Stimulated activated CD4-positive, alpha-beta T cell treated with anti-CD3 and anti-CD28 coated beads, TNF-alpha, amount 100 ng/mL, for 1 hour (primary cell): Measurements from ENCODE around the gene CTSE.

ENCODE experiments used
- DNase-seq, 3 donors: peaks; one replicate each; pipeline ENCODE4 v3.0.0-alpha.2; 2020; ENCODE audit warnings: low read depth in 3 of 3, low spot score in 1 of 3

The CTSE gene

GRCh38 chr1:205994346-205994745, 29.3 kb downstream of the CTSE start:
- no peak for DNase-seq

- no peak for DNase-seq
Measured at GRCh38 chr1:205993068-205993467, 30.6 kb downstream of the CTSE start.

GRCh38 chr1:205992218-205992882, 31.3 kb downstream of the CTSE start:
- no peak for DNase-seq

GRCh38 chr1:205991237-205991636, 32.5 kb downstream of the CTSE start:
- no peak for DNase-seq

GRCh38 chr1:205990226-205990625, 33.5 kb downstream of the CTSE start:
- DNase-seq, result no peak

GRCh38 chr1:205989786-205990185, 33.9 kb downstream of the CTSE start:
- DNase-seq, result no peak

GRCh38 chr1:205988585-205988995, 35.1 kb downstream of the CTSE start:
- DNase-seq, result no peak

- no peak for DNase-seq
Measured at GRCh38 chr1:205986861-205987260, 36.8 kb downstream of the CTSE start.

- DNase-seq, result no peak
Measured at GRCh38 chr1:205986292-205986691, 37.4 kb downstream of the CTSE start.

- DNase-seq, result no peak
Measured at GRCh38 chr1:205985330-205986005, 38.2 kb downstream of the CTSE start.

GRCh38 chr1:205983925-205984725, 39.6 kb downstream of the CTSE start:
- DNase-seq, result no peak

- DNase-seq, result no peak
Measured at GRCh38 chr1:205981257-205981656, 42.4 kb downstream of the CTSE start.

- no peak for DNase-seq
Measured at GRCh38 chr1:205980237-205980870, 43.3 kb downstream of the CTSE start.

GRCh38 chr1:205979301-205979700, 44.4 kb downstream of the CTSE start:
- no peak for DNase-seq

- no peak for DNase-seq
Measured at GRCh38 chr1:205978676-205979075, 45.0 kb downstream of the CTSE start.

GRCh38 chr1:205977402-205978014, 46.2 kb downstream of the CTSE start:
- peak; percentile 46 to 67 (median 56) for DNase-seq

GRCh38 chr1:205976708-205977401, 46.8 kb downstream of the CTSE start:
- DNase-seq, result no peak

- DNase-seq, result no peak
Measured at GRCh38 chr1:205976036-205976435, 47.7 kb downstream of the CTSE start.

- DNase-seq, result no peak
Measured at GRCh38 chr1:205975387-205975998, 48.2 kb downstream of the CTSE start.

- no peak for DNase-seq
Measured at GRCh38 chr1:205974712-205975111, 49.0 kb downstream of the CTSE start.
